ENCODE results near the gene HLA-DQA1.
"Not testable (repeated sequence)": the region's sequence is repeated elsewhere in the genome, so short reads cannot be mapped to it uniquely, and the experiment has no call there.

The HLA-DQA1 gene

DNA sequence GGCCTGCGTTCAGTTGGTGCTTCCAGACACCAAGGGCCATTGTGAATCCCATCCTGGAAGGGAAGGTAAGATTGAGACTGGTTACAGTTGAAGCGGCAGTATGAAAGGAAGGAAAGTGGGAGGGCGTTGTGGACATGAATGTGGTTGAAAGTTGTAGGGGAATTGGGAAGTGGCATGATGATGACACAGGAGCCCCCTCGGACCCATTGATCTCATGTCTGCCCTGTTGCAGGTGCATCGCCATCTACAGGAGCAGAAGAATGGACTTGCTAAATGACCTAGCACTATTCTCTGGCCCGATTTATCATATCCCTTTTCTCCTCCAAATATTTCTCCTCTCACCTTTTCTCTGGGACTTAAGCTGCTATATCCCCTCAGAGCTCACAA, 5.5 kb downstream of the HLA-DQA1 start:
- TF ChIP-seq, protein P1, sequence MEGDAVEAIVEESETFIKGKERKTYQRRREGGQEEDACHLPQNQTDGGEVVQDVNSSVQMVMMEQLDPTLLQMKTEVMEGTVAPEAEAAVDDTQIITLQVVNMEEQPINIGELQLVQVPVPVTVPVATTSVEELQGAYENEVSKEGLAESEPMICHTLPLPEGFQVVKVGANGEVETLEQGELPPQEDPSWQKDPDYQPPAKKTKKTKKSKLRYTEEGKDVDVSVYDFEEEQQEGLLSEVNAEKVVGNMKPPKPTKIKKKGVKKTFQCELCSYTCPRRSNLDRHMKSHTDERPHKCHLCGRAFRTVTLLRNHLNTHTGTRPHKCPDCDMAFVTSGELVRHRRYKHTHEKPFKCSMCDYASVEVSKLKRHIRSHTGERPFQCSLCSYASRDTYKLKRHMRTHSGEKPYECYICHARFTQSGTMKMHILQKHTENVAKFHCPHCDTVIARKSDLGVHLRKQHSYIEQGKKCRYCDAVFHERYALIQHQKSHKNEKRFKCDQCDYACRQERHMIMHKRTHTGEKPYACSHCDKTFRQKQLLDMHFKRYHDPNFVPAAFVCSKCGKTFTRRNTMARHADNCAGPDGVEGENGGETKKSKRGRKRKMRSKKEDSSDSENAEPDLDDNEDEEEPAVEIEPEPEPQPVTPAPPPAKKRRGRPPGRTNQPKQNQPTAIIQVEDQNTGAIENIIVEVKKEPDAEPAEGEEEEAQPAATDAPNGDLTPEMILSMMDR (IDR thresholded peaks at IDR 0.05; ENCODE audit: low read depth, low read length, missing control alignments), result no peak
- no peak for DNase-seq (ENCODE audit: low read depth)
- H3K4me3 ChIP-seq (ENCODE audit: low read depth, low read length), result no peak overlapping the region

DNA sequence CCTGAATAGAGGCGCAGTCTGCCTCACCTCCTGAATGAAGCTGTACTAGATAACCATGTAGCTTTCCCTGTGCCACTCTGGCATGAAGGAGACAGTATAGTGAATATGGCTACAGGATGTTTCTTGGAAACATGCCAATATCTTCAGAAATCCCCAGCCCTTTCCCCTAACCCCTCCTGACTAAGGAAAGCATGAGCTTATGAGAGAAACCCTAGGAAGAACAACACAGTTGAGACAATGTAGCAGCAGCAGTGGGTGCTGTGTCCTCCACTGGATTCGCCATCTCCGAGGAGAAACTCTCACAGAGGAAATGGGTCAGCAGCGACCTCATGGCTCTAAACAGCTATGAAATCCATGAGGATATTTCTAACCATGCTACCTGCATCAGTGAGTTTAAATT, 6.7 kb downstream of the HLA-DQA1 start:
- TF ChIP-seq, protein P1 (IDR thresholded peaks at IDR 0.05; ENCODE audit: low read depth, low read length, missing control alignments), result no peak
- no peak for DNase-seq (ENCODE audit: low read depth)

DNA sequence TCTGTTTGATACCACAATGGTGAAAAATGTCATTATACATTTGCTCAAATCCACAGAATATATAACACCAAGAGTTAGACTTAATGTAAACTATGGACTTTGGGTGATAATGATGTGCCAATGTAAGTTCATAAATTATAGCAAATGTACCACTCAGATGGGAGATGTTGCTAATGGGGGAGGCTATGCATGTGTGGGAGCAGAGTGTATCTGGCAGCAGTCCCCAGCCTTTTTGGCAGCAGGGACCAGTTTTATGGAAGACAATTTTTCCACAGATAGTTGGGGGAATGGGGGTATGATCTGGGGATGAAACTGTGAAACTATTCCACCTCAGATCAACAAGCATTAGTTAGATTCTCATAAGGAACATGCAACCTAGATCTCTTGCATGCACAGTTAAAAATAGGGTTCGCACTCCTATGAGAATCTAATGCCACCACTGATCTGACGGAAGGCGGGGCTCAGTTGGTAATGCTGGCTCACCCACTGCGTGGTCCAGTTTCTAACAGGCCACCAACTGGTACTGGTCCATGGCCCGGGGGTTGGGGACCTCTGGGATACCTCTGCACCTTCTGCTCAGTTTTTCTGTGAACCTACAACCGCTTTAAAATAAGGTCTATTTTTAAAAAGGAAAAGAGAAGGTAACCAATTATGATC, 8.0 kb downstream of the HLA-DQA1 start:
- TF ChIP-seq, protein P1 (IDR thresholded peaks at IDR 0.05; ENCODE audit: low read depth, low read length, missing control alignments), result no peak
- no peak overlapping the region for H3K4me3 ChIP-seq (ENCODE audit: low read depth, low read length)
- no peak for DNase-seq (ENCODE audit: low read depth)

More for the DNA sequence above, 6.7 kb downstream of the HLA-DQA1 start:
- H3K4me3 ChIP-seq (ENCODE audit: low read depth, low read length), result no peak overlapping the region

DNA sequence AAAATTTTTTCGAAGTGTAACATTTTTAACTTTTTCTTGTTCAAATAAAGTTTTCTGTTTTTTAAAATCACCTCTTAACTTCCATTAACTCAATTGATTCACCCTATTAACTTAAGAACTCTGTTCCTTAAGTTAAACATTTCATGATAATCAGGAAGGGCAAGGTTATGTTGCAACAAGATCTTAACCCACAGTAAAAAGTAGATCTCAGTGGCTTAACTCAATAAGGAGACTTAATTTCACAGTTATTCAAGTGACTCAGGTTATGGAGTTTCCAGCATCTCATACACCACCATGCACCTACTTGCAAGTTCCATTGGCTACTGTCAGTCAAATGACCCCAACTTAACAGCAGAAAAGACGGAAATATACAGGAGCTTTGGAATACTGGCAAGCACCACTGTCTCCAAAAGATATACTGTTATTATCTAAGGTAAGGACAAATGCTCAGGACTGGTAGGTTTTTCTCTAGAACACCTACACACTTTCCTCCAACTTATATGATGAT, 18.1 kb downstream of the HLA-DQA1 start:
- H3K4me3 ChIP-seq (ENCODE audit: low read depth, low read length), result no peak overlapping the region
- no peak for DNase-seq (ENCODE audit: low read depth)
- TF ChIP-seq, protein P1 (IDR thresholded peaks at IDR 0.05; ENCODE audit: low read depth, low read length, missing control alignments), result no peak

DNA sequence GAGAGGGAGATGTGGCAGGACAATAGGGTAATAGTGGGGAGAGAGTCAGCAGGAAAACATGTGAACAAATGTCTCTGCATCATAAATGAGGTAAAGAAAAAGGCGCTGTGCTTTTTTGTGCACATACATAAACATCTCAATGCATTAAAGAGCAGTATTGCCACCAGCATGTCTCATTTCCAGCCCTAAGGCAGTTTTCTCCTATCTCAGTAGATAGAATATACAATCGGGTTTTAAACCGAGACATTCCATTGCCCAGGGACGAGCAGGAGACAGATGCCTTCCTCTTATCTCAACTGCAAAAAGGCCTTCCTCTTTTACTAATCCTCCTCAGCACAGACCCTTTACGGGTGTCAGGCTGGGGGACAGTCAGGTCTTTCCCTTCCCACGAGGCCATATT, 20.1 kb downstream of the HLA-DQA1 start:
- not testable (repeated sequence) for DNase-seq (ENCODE audit: low read depth); H3K4me3 ChIP-seq (ENCODE audit: low read depth, low read length)

DNA sequence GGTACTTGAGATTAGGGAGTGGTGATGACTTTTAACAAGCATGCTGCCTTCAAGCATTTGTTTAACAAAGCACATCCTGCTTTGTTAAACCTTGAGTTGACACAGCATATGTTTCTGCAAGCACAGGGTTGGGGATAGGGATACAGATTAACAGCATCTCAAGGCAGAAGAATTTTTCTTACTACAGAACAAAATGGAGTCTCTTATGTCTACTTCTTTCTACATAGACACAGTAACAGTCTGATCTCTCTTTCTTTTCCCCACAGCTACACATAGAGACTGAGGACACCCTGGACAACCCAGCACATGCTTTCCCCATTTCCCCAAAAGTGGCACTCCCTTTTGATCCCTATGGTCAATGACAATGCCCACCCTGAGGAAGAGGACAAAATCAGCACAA, 20.6 kb downstream of the HLA-DQA1 start:
- not testable (repeated sequence) for H3K4me3 ChIP-seq (ENCODE audit: low read depth, low read length); DNase-seq (ENCODE audit: low read depth)

DNA sequence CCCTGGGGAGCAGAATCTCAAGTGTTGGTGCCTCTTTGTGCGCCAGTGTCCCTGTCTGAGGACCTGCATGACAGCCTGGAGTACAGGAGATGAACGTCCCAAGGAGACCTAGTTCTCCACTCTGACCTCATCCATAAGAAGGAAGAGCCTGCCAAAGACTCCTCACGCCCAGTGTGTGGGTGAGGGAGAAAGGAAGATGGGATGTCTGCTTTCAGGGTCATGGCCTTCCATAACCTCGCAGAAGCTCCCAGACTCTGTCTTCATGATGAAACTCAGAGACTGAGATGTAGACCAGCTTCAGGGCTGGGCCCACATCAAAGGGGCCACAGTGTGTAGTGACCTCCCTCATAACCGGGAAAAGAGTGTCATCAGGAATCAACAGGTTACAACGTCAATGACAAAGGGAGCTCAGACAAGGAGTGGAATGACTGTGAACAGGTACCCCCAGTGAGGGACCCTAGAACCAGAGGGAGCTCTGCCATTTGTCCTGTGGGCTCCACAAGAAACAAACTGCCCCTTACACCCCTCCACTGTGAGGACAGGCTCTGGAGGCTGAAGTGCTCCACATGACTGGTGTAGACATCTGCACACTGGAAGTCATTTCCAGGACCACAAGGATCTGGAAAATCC, 21.2 kb downstream of the HLA-DQA1 start:
- no peak overlapping the region for H3K4me3 ChIP-seq (ENCODE audit: low read depth, low read length)
- no peak for DNase-seq (ENCODE audit: low read depth)
- TF ChIP-seq, protein P1 (IDR thresholded peaks at IDR 0.05; ENCODE audit: low read depth, low read length, missing control alignments), result no peak
